H4 (cell line): ENCODE data around the gene FXYD2. TPM values are rescaled to one million over a fixed set of nuclear protein-coding genes. Genes with fewer than 3 reads are reported as not detected.

Source experiments
- total RNA-seq: library from RNA; depleted of rRNA; stranded (reverse); fragments of >200 nt; shearing (Covaris generic); gene quantifications from 2 replicates; pipeline ENCODE4 v1.2.3, GENCODE V29; 2014; rRNA removed

Gene FXYD2
- total RNA-seq, 1 experiment from 2014 or later = not detected

Other genes starting within 250 kb of the FXYD2 start
- gene DSCAML1, start 27.5 kb downstream of the FXYD2 start, total RNA-seq = not detected in 2 replicates
- 12.8 and 15.8 TPM in 2 replicates for gene FXYD6, start 51.9 kb upstream of the FXYD2 start, total RNA-seq
- gene TMPRSS13, start 104.7 kb upstream of the FXYD2 start, total RNA-seq = 0.33 TPM in 1 of 2 replicates, not detected in the other
- gene IL10RA, start 161.7 kb upstream of the FXYD2 start, total RNA-seq = 0.04 TPM in 1 of 2 replicates, not detected in the other